Bronchial epithelial cell (primary cell): ENCODE data around the gene CALY. TPM values are rescaled to one million over a fixed set of nuclear protein-coding genes. Genes with fewer than 3 reads are reported as not detected.

Experiments used
- DNase-seq: peaks from one replicate; pipeline ENCODE4 v3.0.0-alpha.2; 2010; ENCODE audit warnings: low read depth
- FAIRE-seq: peaks from 2 replicates; lab custom pipeline; 2011; peaks lifted over from hg19 to GRCh38; lab: Jason Lieb, UNC
- H3K27me3 ChIP-seq: 2 replicates; pipeline ENCODE4 v1.5.1; 2011; ENCODE audit warnings: low read length; ENCODE audit not compliant: control insufficient read depth, insufficient read depth
- H3K36me3 ChIP-seq: 2 replicates; pipeline ENCODE4 v1.5.1; 2011; ENCODE audit warnings: low read length; ENCODE audit not compliant: control insufficient read depth, insufficient read depth
- H3K4me3 ChIP-seq: 2 replicates; pipeline ENCODE4 v1.5.1; 2011; ENCODE audit warnings: mild to moderate bottlenecking, low read depth, low read length, control low read depth
- total RNA-seq: library from RNA; depleted of rRNA; stranded (reverse); fragments of >200 nt; gene quantifications from 2 replicates; pipeline ENCODE4 v1.2.1, GENCODE V29; 2014
- TF ChIP-seq, protein P1 (sequence below): IDR thresholded peaks from 2 replicates; pipeline ENCODE4 v1.5.1; 2011; ENCODE audit warnings: mild to moderate bottlenecking, moderate library complexity, low read length, control low read depth, inconsistent platforms; ENCODE audit not compliant: insufficient read depth, severe bottlenecking

Gene CALY
- total RNA-seq, 1 donor from 2014 or later = not detected

DNA sequence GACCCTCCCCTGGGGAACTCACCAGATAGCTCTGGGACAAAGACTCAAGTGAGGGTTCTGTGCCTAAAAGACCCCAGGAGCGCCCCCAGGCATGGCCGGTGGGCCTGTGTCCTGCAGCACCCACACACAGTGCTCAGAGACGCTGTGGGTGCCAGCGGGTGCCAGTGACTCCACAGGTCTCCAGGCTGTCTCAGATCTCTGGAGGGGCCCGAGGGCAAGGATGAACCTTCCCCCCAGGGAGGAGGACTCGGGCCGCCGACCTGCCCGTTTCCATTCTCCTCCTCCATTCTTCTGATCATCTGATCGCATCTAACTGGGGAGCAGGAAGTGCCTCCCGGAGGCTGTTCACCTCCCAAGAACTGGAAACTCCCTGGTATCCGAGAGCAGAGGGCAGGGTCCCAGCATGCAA lies 61.0 kb downstream of the CALY start:
- TF ChIP-seq, protein P1, sequence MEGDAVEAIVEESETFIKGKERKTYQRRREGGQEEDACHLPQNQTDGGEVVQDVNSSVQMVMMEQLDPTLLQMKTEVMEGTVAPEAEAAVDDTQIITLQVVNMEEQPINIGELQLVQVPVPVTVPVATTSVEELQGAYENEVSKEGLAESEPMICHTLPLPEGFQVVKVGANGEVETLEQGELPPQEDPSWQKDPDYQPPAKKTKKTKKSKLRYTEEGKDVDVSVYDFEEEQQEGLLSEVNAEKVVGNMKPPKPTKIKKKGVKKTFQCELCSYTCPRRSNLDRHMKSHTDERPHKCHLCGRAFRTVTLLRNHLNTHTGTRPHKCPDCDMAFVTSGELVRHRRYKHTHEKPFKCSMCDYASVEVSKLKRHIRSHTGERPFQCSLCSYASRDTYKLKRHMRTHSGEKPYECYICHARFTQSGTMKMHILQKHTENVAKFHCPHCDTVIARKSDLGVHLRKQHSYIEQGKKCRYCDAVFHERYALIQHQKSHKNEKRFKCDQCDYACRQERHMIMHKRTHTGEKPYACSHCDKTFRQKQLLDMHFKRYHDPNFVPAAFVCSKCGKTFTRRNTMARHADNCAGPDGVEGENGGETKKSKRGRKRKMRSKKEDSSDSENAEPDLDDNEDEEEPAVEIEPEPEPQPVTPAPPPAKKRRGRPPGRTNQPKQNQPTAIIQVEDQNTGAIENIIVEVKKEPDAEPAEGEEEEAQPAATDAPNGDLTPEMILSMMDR = no peak
- H3K27me3 ChIP-seq = no peaks in the 10 kb centered on the region
- no peak for FAIRE-seq
- DNase-seq = peak; percentile 50
- H3K36me3 ChIP-seq = peaks cover 9% of the 10 kb centered on the region
- H3K4me3 ChIP-seq = peak overlapping the region; percentile 37

DNA sequence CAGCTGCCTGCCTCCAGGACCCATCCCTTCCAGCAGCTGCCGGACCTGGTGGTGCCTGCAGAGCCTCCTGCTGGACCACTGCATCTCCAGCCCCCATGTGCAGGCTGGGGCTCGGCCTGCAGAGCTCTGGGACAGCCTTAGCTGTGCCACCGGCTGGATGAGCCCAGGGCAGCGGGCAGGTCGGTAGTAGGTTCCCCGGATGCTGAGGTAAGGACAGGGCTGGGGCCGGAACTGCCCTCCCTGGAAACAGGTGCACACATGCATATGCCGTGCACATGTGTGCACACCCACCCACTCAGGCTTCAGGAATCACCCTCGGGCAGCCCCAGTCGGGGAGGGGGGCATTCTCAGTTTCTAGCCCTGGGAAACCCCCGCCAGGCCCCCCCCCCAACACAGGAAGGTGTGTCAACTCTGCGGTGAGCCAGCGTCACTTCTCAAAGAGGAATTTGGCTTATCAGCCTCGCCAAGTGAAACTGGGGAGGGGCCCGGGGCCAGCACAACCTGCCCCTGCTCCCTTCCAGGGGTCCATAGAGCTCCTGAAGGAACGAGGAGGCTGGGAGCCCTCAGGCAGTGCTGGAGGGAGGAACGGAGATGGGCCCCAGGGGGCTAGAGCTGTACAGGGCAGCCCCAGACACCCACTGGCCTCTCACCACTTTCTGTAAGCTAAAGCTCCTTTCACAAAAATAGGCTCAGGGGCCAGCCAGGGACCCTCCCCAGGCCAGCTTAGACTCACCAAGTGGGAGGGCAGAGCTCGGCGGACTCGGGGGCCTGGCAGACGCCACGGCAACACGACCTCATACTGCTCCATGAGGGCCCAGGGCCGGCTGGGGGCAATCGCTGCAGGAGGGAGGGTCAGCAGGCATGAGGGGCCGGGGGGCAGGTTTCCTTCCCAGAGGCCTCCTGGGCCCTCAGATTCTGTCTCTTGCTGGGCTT lies 61.7 kb downstream of the CALY start:
- FAIRE-seq (no peak), DNase-seq (peak; percentile 77)
- H3K36me3 ChIP-seq = peaks cover 10% of the 10 kb centered on the region
- no peaks in the 10 kb centered on the region for H3K27me3 ChIP-seq
- H3K4me3 ChIP-seq = peak overlapping the region; percentile 37
- TF ChIP-seq, protein P1 = no peak

Other genes with a start within 250 kb of the CALY start
- not detected in 2 replicates for gene ADGRA1, start 249.0 kb downstream of the CALY start, total RNA-seq
- gene KNDC1, start 176.7 kb downstream of the CALY start, total RNA-seq = under 0.01 TPM in 2 replicates
- gene UTF1, start 106.7 kb downstream of the CALY start, total RNA-seq = not detected in 2 replicates
- gene VENTX, start 99.0 kb downstream of the CALY start, total RNA-seq = not detected in 2 replicates
- 34.2 and 41.6 TPM in 2 replicates for gene ADAM8, start 60.0 kb downstream of the CALY start, total RNA-seq
- gene TUBGCP2, start 28.0 kb downstream of the CALY start, total RNA-seq = 42.4 and 43.3 TPM in 2 replicates
- gene ZNF511, start 28.0 kb downstream of the CALY start, total RNA-seq = 16.4 and 23.2 TPM in 2 replicates
- not detected in 2 replicates for gene PRAP1, start 10.5 kb upstream of the CALY start, total RNA-seq
- 16.8 and 23.2 TPM in 2 replicates for gene FUOM, start 21.1 kb upstream of the CALY start, total RNA-seq
- 44.8 and 49.0 TPM in 2 replicates for gene ECHS1, start 36.5 kb upstream of the CALY start, total RNA-seq
- gene PAOX, start 42.4 kb upstream of the CALY start, total RNA-seq = 5.0 and 9.6 TPM in 2 replicates
- gene MTG1, start 57.3 kb upstream of the CALY start, total RNA-seq = 20.5 and 32.6 TPM in 2 replicates
- not detected in 2 replicates for gene SPRN, start 87.7 kb upstream of the CALY start, total RNA-seq
- gene SCART1, start 117.0 kb upstream of the CALY start, total RNA-seq = 1.0 and 1.1 TPM in 2 replicates
- gene CYP2E1, start 190.5 kb upstream of the CALY start, total RNA-seq = under 0.01 and 0.26 TPM in 2 replicates
- gene SYCE1, start 228.7 kb upstream of the CALY start, total RNA-seq = not detected in 2 replicates